Measurements from ENCODE around the gene PLCD1. TPM values are rescaled to one million over a fixed set of nuclear protein-coding genes. Genes with fewer than 3 reads are reported as not detected.
A peak's percentile ranks its signal among the peaks of the same experiment; 100 is the strongest.

The PLCD1 gene
- total and polyA plus RNA-seq, 2 of the 13 experiments (the other 11 are each of a cell fraction or from before 2014, with no cell fraction given) = 10.1 to 12.4 TPM

DNA sequence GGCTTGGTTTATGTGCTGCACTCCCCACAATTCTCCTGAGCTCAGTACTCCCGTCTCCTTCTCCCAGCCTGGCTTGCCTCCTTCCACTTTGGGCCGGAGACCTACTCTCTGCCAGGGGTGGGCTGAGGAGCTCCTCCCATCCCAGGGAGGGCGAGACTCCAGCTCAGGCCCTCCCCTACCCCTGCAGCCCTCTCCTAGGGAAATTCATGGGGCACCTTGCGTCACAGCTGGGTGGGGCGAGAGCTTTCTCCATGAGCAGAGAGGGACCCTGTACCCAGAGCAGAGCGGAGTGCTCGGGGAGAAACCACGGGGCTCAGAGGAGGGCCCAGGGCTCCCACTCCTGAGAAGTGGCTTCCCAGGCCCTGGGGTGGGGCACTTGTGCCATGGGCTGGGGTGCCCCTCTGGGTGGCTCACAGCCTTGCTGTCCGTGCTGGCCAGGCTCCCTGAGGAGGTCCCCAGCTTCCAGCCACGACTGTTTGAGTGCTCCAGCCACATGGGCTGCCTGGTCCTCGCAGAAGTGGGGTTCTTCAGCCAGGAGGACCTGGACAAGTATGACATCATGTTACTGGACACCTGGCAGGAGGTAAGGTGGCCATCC lies 25.5 kb downstream of the PLCD1 start (continued):
- TF ChIP-seq ZNF383 (CRISPR knock-in tag; IDR thresholded peaks at IDR 0.05; ENCODE audit: borderline replicate concordance) = 0 out of 2 replicates have a peak, but pooled peaks have one; percentile 21
- TF ChIP-seq ZNF337 (CRISPR knock-in tag; IDR thresholded peaks at IDR 0.05; ENCODE audit: borderline replicate concordance, low read depth) = no peak
- TF ChIP-seq TARDBP (CRISPR knock-in tag; IDR thresholded peaks at IDR 0.05) = peak; percentile 52; the same call in 1 of the 2 replicates
- no peak for TF ChIP-seq MAF1 (CRISPR knock-in tag; IDR thresholded peaks at IDR 0.05; ENCODE audit: borderline replicate concordance)
- TF ChIP-seq ATF5 (CRISPR knock-in tag; IDR thresholded peaks at IDR 0.05; ENCODE audit: low read depth) = no peak
- TF ChIP-seq TERF1 (CRISPR knock-in tag; IDR thresholded peaks at IDR 0.05) = no peak; the same call in 1 of the 2 replicates
- TF ChIP-seq ZNF264 (CRISPR knock-in tag; IDR thresholded peaks at IDR 0.05) = no peak
- no peak for TF ChIP-seq ZBTB4 (CRISPR knock-in tag; IDR thresholded peaks at IDR 0.05; ENCODE audit: borderline replicate concordance)
- TF ChIP-seq ISX (CRISPR knock-in tag; conservative IDR thresholded peaks at IDR 0.05) = no peak
- no peak for TF ChIP-seq ZNF775 (CRISPR knock-in tag; IDR thresholded peaks at IDR 0.05; ENCODE audit: borderline replicate concordance)
- 0 out of 2 replicates have a peak, but pooled peaks have one; percentile 15 for TF ChIP-seq CAMTA2 (CRISPR knock-in tag; IDR thresholded peaks at IDR 0.05; ENCODE audit: borderline replicate concordance)
- TF ChIP-seq ZNF614 (CRISPR knock-in tag; IDR thresholded peaks at IDR 0.05; ENCODE audit: borderline replicate concordance) = no peak
- 0 out of 2 replicates have a peak, but pooled peaks have one; percentile 4 for TF ChIP-seq ZNF749 (CRISPR knock-in tag; IDR thresholded peaks at IDR 0.05; ENCODE audit: borderline replicate concordance)
- TF ChIP-seq, protein P1, sequence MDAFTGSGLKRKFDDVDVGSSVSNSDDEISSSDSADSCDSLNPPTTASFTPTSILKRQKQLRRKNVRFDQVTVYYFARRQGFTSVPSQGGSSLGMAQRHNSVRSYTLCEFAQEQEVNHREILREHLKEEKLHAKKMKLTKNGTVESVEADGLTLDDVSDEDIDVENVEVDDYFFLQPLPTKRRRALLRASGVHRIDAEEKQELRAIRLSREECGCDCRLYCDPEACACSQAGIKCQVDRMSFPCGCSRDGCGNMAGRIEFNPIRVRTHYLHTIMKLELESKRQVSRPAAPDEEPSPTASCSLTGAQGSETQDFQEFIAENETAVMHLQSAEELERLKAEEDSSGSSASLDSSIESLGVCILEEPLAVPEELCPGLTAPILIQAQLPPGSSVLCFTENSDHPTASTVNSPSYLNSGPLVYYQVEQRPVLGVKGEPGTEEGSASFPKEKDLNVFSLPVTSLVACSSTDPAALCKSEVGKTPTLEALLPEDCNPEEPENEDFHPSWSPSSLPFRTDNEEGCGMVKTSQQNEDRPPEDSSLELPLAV (CRISPR knock-in tag; conservative IDR thresholded peaks at IDR 0.05; ENCODE audit: low read depth) = 0 out of 2 replicates have a peak, but pooled peaks have one; percentile 4
- TF ChIP-seq HMGA1 (CRISPR knock-in tag; conservative IDR thresholded peaks at IDR 0.05) = no peak
- peak; percentile 82; the same call in 1 of the 2 replicates for TF ChIP-seq ZNF784 (CRISPR knock-in tag; IDR thresholded peaks at IDR 0.05; ENCODE audit: borderline replicate concordance)
- peak; percentile 58 for TF ChIP-seq ARNT2 (CRISPR knock-in tag; IDR thresholded peaks at IDR 0.05; ENCODE audit: low read depth)
- TF ChIP-seq ZNF253 (CRISPR knock-in tag; IDR thresholded peaks at IDR 0.05; ENCODE audit: borderline replicate concordance) = 0 out of 2 replicates have a peak, but pooled peaks have one; percentile 12
- TF ChIP-seq NFE2 (CRISPR knock-in tag; IDR thresholded peaks at IDR 0.05) = no peak
- TF ChIP-seq ZSCAN25 (CRISPR knock-in tag; IDR thresholded peaks at IDR 0.05) = peak; percentile 59
- no peak for TF ChIP-seq ZNF224 (CRISPR knock-in tag; IDR thresholded peaks at IDR 0.05)

All from HepG2 (cell line).